GM12878 (cell line): ENCODE data around the gene FTO. TPM values are rescaled to one million over a fixed set of nuclear protein-coding genes. Genes with fewer than 3 reads are reported as not detected.

Experiments
- MEF2A ChIP-seq: IDR thresholded peaks from 2 replicates; pipeline ENCODE4 v1.6.1; 2011; ENCODE audit warnings: low read depth, mild to moderate bottlenecking, low read length, moderate library complexity; ENCODE audit not compliant: insufficient read depth
- MEF2B ChIP-seq: fragments of 450-650 bp; IDR thresholded peaks from 2 replicates; pipeline ENCODE4 v1.6.1; 2018; ENCODE audit warnings: mild to moderate bottlenecking, moderate library complexity; ENCODE audit not compliant: partially characterized antibody, poor library complexity, severe bottlenecking
- RFX5 ChIP-seq: IDR thresholded peaks from 2 replicates; pipeline ENCODE4 v1.6.1; 2011; ENCODE audit warnings: low read depth, low read length, improper control_type of control experiment
- WRNIP1 ChIP-seq: IDR thresholded peaks from 2 replicates; pipeline ENCODE4 v1.6.1; 2011; ENCODE audit warnings: low read depth, low read length, improper control_type of control experiment, borderline replicate concordance
- ZBTB40 ChIP-seq: fragments of 450-650 bp; IDR thresholded peaks from 2 replicates; pipeline ENCODE4 v1.6.1; 2016; ENCODE audit warnings: mild to moderate bottlenecking, moderate library complexity, borderline replicate concordance
- ZNF24 ChIP-seq: fragments of 450-650 bp; IDR thresholded peaks from 2 replicates; pipeline ENCODE4 v1.6.1; 2017; ENCODE audit warnings: antibody characterized with exemption, mild to moderate bottlenecking
- polyA plus RNA-seq, 11 experiments: library from polyadenylated mRNA; depleted of rRNA in 4 of 11; unstranded in 6 of 11; stranded (reverse) in 5 of 11; fragments of >200 nt; fragmentation: Nextera tagmentation in 4 of 11; fragmentation: Illumina TruSeq in 1 of 11; extraction: Ambion mirVana in 4 of 11; extraction: Trizol in 1 of 11; gene quantifications; 1 replicate in 1 of 11; 2 replicates in 10 of 11; pipeline versions ENCODE4 v1.2.1 to v1.2.3, GENCODE V29; 2011 to 2016; ENCODE audit warnings: inconsistent platforms in 2 of 11, missing spikeins in 2 of 11, low read depth in 1 of 11
- total RNA-seq, 4 experiments: library from RNA; depleted of rRNA in 3 of 4; stranded (reverse); fragments of >200 nt in 3 of 4; fragmentation: Illumina TruSeq in 1 of 4; extraction: Trizol in 1 of 4; gene quantifications; 2 replicates each; pipeline versions ENCODE4 v1.2.1 to v1.2.3, GENCODE V29; 2013 to 2021
- TF ChIP-seq, protein P1 (sequence below): fragments of 450-650 bp; formaldehyde crosslinking; IDR thresholded peaks from 2 replicates; pipeline ENCODE4 v1.4.0; 2022; ENCODE audit warnings: mild to moderate bottlenecking, moderate library complexity

Gene FTO
- total and polyA plus RNA-seq, 10 of the 15 experiments (the other 5 are each of a cell fraction or from before 2014, with no cell fraction given): 20.1 to 55.0 (median 47.0) TPM

GRCh38 chr16:53925526-53925925, 221.6 kb downstream of the FTO start (continued):
- no peak for TF ChIP-seq ZBTB40
- TF ChIP-seq, protein P1, sequence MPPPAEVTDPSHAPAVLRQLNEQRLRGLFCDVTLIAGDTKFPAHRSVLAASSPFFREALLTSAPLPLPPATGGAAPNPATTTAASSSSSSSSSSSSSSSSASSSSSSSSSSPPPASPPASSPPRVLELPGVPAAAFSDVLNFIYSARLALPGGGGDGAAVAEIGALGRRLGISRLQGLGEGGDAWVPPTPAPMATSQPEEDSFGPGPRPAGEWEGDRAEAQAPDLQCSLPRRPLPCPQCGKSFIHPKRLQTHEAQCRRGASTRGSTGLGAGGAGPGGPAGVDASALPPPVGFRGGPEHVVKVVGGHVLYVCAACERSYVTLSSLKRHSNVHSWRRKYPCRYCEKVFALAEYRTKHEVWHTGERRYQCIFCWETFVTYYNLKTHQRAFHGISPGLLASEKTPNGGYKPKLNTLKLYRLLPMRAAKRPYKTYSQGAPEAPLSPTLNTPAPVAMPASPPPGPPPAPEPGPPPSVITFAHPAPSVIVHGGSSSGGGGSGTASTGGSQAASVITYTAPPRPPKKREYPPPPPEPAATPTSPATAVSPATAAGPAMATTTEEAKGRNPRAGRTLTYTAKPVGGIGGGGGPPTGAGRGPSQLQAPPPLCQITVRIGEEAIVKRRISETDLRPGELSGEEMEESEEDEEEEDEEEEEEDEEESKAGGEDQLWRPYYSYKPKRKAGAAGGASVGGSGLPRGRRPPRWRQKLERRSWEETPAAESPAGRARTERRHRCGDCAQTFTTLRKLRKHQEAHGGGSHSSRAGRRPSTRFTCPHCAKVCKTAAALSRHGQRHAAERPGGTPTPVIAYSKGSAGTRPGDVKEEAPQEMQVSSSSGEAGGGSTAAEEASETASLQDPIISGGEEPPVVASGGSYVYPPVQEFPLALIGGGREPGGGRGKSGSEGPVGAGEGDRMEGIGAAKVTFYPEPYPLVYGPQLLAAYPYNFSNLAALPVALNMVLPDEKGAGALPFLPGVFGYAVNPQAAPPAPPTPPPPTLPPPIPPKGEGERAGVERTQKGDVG (CRISPR knock-in tag): no peak
- TF ChIP-seq RFX5: no peak
- no peak for TF ChIP-seq ZNF24
- no peak for TF ChIP-seq WRNIP1
- TF ChIP-seq MEF2A: no peak
- no peak for TF ChIP-seq MEF2B
